IPS-NIHi7 (cell line): ENCODE measurements around the gene SH3RF3.
A peak's percentile ranks its signal among the peaks of the same experiment; 100 is the strongest.

Experiments
- DNase-seq: peaks from one replicate; pipeline ENCODE4 v3.0.0; 2012; ENCODE audit warnings: mixed read lengths; ENCODE audit errors: extremely low spot score

The SH3RF3 gene

DNA sequence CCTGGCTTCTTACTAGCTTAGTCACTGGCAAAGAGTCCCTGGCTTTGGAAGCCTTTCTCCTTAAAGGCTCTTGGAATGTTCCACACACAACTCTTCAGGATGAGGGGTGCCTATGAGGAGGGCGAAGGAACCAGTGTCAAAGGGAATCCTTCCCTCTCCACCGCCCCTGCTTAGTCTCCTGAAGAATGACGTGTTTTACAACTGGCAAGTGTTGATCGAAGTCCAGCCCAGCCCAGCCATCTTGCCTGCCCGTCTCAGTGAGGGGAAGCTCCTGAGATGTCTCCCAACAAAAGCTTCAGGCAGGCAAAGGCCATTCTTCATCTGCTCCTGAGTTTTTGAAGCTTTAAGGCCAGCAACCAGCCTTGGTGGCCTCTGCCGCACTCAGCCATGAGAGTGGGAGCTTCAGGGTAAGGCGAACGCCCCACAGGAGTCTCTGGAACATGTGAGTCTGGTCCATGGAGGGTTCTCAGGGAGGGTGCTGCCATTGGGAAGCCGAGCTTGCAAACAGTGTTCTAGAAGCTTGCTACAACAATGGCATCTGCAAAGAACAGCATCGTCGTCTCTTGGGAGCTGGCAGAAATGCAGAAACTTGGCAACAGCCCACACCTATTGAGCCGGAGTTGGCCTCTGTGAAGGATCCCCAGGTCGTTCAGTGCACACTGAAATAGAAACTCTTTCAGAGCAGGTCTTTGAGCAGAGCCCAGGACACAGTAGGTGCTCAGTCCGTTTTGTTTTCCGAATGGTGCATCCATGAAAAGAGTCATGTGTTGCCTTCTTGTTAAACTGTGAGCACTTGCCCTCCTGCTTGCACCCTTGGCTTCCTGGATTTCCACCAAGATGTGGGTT is 264.0 kb downstream of the SH3RF3 start:
- DNase-seq: no peak

DNA sequence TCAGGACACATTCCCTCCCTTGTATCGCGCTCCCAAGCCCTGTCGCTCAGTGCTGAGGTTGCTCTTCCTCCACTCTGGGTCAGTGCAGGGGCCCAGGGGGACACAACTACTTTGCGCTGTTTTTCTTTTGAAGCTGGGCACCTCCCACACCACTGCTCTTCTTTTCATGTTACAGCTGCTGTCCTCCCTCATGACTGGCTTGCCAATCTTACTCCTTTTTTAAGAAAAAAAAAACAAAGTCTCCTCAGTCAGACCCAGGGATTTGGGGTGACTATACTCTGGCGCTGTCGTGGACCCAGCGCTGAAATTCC is 264.6 kb downstream of the SH3RF3 start:
- no peak for DNase-seq

DNA sequence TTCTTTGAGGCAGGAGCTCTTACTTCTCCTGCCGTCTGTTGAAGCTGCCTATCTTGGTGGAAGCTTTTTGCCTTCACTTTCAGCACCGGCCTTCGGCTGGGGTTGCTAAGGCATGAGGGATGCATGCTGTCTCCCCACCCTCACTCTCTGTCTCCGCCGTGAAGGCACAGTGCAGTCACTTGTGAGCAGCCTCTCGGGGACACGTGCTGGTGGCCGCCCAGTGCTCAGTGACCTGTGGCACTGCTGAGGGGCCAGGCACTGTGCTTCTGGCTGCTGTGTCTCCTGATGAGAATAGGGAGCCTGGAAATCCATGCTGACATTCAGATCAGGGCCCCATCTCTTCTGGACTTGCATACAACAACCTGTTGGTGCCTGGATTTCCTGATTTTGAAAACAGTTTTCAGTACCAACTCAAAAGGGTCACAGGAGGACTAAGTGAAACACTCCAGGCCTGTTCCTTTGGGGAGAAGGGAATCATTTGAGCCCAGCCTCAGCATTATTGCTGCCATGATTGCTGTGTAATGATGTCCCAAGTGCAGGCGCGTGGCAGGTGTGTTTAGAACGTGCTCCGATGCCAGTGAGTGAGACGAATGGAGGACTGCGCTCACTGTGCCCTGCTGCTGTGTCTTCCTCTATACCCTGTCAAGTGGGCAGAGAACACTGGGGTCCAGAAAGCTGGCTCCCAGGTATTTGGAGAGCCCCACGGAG is 266.6 kb downstream of the SH3RF3 start:
- DNase-seq: no peak

DNA sequence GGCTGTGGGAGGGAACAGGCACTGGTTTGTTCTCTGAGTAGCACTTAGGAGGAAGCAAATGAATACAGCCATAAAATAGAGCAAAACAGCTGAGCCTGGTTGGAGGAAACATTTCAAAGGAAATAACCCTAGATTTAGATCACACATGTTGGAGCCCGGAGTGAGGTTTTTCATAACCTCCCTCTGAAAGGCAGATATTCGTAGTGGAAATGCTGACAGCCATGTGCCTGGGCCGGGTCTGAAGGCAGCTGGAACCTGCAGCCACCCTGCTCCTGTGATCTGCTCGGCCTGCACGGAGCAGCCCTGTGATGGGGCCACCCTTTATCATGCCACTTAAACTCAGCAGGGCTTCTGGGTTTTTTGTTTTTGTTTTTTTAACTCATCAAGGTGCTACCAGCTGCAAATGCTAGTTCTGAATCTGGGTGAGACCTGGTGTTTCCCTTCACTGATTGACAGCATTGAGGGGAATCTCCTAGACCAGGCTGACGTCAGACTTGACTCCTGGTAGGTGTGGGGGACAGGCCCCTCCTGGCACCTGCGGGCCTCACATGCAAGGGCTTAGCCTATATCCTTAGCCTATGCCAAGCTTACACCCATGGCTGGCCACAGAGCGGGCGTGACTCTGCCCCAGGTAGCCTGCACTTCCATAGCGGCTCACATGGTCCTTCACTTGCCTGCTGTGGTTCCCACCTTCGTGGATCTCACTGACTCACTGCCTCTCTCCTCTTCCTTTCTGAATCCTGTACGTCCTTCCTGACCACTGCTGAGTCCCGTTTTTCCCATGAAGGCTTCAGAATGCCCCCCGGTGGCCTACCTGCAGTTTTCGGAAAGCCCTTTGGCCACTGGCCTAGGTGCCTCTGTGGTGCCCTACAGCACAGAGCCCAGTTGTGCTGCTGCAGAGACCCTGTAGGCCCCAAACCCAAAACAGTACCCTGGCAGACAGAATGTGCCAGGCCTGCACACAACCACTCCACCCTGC is 267.5 kb downstream of the SH3RF3 start:
- DNase-seq: no peak

DNA sequence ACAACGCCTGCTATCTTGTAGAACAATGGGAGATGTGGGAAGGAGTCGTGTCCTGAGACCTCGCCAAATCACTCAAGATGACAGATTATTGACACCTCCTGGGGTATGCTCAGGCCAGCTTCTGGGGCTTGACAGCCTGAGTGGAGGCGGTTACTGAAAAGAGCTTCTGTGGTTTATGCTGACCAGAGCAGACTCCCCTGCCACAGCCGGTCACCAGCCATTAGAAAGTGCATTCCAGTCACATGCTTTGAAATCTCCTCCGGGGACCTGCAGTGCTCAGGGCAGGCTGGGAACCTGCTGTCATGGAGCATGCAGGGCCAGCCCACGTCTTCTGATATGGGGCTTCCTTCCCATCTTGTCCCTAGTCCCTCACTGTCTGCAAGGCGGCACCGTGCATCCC is 268.9 kb downstream of the SH3RF3 start:
- no peak for DNase-seq

DNA sequence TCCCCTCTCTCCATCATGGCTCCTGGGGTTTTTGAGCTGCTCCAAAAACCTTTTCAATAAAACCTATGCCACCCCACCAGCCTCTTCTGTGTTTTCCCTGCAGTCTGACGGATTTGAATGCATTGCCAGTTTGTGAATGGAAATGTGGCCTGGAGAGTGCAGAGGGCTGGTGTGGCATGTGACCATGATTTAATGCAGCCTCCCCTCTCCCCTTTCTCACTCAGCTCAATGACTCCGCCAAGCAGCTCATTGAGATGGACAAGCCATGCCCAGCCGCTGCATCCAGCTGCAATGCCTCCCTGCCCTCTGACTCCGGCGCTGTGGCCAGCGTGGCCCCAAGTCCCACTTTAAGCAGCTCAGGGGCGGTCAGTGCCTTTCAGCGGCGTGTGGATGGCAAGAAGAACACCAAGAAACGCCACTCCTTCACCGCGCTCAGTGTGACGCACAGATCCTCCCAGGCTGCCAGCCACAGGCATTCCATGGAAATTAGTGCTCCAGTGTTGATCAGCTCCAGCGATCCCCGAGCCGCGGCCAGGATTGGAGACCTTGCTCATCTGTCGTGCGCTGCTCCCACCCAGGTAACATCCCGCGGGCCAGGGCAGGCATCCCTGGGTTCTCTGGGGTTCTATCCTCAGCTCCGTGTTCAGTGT is 269.5 kb downstream of the SH3RF3 start:
- no peak for DNase-seq

DNA sequence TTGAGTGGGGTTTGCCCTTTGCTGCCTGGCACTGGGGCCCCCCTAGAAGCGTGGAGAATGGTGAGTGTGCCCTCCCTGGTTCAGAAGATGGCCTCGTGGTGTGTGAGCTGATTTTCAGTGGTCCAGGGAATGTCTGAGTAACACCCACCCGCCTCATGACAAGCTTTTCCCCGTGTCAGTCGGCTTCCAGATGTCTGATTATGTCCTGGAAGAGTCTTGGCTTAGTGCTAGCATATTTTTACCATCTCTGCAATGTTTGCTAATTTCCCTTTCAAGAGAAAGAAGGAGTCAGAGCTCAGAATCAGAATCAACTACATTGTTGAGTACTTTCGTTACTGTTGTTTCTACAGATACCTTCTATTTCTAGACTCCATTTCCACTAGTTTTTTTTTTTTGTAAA is 270.1 kb downstream of the SH3RF3 start:
- DNase-seq: no peak

DNA sequence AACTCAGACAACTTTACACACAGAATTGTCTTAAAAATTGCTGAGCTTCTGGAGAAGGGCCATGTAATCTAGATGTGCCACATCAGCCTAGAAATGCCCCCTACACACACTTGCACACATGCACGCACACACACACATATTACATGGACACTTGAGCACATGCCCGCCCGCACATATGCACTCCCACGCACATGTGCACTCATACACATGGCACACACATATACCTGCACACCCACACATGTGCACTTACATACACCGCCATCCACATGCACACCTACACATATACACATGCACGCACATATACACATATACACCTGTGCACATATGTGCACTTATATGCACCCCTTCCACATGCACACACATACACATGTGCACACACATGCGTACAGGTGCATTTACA is 271.1 kb downstream of the SH3RF3 start:
- DNase-seq: no peak

DNA sequence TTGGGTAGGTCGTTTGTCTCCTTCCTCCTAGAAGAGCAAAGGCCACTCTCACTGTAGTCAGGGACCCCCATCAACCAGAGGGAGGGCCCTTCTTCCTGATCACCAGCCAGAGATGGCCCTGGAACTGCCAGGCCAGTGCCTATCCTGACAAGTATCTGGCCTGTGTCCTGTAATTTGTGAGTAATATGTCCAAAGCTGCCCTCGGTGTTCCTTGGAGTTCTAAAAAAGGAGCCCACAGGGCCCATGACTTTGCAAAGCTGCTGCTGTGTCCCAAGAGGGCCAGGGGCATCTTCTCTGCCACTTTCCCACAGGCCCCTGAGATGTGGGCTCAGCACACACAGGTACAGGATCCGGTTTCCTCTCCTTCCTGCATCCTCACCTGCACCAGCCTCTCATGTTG is 272.4 kb downstream of the SH3RF3 start:
- DNase-seq: no peak

DNA sequence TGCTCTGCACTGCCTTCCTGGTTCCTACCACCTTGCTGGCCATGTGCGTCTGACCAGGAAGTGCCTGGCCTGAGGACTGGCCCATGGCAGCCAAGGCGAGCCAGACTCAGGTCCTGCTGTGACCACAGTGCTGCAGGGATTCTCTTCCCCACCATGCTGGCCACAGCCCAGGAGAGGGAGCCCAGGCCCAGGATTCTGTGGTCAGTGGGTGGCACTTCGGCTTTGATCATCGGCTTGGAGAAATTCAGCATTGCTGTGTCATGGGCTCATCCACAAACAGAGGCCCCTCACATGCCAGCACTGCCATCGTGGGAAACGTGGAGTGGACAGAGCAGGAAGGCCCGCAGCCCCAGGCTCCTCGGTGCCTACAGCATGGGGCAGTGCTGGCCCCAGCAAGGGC is 273.2 kb downstream of the SH3RF3 start:
- DNase-seq: no peak

DNA sequence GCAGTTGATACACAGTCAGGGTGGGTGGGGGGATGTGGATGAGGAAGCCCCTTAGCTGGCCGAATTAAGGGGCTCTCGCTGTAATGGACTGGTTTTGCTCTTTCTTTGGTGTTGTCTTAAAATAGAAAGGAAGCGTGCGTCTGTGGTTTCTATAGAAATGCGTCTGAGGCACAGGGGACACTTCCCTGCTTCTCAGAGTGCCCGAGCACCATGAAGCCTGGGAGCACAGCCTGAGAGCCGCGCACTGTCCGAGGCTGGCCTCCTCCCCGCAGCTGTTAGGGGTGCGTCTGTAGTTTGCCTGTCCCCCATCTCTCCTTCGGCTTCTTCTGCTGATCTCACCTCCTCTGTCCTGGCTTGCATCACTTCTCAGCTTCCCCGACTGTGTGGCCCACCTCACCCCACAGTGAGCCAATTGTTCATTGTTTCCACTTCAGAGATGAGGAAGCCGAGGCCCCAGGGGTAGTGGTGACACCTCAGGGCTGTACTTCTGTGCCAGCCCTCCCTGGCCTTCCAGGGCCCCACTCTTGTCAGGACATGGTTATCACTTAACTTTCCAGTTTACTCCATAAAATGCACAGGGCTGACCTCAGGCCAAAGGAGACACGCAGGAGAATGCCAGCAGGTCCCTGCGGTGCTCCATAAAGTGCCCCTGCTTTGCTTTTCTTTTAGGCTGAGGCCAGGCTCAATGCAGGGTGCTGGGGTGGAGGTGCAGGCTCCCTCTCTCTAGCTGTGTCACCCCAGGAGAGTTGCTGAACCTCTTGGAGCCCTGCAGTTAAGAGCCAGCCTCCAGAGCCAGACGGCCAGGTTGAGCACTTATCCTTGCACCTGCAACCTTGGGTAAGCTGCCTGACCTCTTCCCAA is 274.2 kb downstream of the SH3RF3 start:
- DNase-seq: no peak

DNA sequence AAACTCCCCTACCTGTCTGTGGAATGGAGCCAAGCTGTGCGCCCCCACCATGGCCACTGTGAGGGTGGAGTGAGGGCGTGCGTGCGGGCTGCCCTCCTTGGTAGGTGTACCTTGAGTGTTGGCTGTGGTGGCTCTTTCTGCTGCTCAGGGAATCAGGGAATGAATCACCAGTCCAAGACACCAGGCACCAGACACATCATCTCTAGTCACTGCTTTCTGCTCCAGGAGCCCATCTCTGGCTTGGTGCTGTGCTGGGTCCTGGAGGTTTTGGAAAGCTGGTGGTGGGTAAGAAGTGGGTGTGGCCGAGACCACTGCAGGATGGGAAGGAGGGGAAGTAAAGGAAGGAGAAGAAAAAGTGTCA is 274.8 kb downstream of the SH3RF3 start:
- no peak for DNase-seq

DNA sequence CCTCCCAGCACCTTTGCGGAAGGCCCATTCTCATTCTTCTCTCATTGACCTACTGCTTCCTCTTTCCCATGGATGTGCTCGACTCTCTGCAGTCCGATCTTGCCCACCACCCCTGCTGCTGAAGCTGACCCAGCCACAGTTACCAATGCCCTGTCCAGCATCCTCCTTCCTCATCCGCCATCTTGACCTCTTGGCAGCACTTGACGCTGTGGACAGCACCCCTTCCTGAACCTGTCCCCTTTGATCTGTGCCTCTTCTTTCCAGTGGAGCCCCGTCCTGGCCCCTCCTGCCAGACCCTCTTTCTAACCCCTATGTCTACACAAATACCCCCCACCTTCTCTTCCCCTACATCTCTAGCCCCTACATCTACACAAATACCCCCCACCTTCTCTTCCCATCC is 275.7 kb downstream of the SH3RF3 start:
- DNase-seq: no peak

DNA sequence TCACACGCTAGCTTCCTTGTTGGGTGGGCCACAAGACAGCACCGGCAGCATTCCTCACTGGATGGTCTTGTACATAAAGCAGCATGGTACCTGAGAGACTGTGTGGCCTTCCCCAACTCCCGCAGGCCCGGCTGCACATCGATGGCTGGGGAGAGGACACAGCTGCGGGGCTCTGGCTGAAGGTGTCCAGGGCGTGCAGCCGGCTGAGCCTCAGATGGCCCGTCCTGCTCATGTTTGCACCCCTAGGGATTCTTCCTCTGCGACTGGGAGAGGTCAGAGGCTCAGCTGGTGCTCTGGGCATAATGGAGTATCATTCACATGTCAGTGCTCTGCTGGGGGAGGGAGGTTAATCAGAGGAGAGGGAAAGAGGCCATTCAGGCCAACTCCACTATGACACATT is 276.9 kb downstream of the SH3RF3 start:
- no peak for DNase-seq

DNA sequence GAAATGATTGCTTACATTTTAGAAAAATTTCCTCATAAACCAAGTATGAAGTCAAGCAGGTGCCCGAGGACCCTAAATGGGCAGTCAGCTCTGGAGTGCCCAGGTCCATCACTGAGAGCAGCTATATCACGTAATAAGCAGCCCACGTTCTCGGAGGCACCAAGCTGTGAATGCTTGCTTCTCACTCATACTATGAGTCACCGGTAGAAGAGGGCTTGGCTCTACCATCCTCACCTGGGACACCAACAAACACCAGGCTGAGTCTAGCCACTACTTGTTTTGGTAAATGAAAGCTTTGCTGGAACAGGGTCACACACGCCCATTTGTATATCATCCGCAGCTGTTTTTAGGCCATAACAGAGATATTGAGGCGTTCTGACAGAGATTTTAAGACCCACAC is 277.3 kb downstream of the SH3RF3 start:
- no peak for DNase-seq

DNA sequence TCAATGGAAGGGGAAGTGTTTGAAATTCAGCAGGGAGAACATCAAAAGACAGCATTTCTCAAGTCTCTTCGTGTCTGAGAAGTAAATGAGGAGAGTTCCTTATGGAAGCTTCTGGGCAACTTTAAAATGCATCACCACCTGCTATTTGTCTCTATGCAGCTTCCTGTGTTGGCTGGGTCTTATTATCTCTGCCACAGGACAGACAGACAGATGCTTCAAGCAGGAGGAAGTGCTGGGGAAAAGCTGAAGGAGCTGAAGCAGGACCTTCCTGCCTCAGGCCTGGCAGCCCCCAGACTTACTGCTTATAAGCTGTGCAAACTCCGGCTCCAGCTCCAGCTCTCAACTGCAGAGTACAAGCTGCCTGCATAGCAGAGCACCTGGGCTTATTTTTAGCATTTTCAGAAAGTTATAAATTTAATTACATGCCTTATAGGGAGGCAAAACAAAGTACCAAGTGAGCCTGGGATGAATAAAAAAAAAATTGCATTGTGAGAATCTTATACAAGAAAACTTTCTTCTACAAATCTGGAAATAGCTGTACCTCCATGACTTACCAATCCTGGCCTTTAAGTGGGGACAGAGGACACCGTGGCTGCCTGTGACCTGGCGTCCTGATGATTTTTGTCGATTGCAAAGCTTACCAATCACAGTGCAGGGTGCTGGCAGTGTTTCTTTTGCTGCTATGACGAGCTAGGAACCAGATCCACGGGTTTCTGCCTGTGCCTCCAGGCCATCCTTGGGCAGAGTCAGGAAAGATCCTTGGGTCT is 278.5 kb downstream of the SH3RF3 start:
- DNase-seq: no peak

DNA sequence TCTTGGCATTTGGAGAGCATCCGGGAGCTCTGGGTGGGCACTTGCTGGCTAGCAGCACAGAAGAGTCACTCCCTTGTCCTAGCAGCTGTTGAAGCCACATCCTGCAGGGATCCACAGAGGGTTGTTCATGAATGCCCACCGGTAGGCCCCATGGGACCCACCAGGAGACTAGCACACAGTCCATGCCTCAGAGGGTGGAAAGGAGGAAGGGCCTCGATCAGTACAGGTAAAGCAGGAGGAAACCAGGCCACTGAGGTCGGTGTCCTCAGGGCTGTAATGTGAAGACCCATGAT is 279.0 kb downstream of the SH3RF3 start:
- DNase-seq: no peak

DNA sequence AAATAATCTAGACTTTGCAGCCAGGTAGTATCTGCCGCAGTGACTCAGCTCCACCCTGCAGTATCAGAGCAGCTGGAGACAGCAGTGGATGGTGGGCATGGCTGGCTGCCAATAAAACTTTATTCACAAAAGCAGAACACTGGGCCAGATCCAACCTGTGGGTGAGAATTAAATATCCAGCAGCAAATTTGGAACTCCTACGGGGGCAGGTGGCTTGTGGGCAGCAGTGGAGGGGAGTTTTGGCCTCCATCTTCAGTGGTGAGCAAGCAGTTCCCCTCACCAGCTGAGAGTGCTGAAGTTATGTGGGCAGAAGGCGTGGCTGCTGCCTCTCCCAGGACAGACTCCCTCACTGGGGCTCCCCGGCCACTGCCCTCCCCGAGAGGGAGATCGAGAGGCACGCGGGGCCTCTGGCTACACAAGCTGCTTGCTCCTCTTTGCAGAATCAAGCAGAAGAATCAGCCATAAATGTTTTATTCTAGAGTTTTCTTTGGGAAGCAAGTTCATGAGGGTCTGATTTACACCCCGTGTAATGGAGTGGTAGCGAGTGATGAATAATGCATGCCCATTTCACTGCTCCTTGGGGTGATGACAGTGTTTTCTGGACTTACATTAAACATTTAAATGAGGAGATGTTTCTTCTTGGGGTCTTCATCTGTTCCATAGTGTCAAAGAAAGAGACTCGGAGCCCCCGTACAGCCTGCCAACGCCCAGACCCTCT is 280.5 kb downstream of the SH3RF3 start:
- no peak for DNase-seq

DNA sequence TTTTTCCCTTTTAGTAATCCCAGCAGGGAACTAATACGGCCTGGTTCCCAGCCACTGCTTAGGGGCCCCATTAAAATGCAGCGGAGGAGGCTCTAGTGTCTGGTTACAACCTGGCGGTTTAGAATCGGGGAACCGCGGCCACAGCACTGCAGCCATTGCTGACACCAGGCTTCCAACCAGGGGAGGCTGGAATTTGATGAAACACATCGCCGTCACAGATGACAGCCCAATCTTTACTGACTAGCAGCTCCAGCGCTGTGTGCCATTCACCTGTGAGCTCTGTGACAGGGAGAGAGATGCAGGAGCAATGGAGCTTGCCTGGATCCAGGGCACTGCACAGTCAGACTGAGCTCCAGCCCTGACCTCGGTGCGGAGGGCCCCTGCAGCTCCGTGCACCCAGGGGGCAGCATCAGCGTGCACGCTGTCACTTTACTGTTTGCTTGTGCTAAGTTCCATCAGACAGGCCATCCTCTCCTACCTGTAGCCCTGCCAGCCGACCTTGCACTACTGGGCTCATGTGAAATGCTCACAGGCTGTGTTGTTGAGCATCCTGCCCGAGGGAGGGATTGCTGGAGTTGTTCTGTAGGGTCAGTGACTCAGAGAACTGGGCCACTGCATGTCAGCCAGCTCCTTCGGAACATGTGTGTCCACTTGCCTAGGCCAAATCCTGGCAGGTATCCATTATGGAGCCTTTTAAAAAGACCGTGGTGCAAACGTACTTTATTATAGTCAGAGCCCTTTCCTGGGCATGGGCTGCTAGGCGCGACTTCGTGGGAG is 281.2 kb downstream of the SH3RF3 start:
- DNase-seq: peak; percentile 55
